HEK293 (cell line): ENCODE results near the gene RPS5.

Experiments
- BCL11B ChIP-seq: fragments of 450-650 bp; formaldehyde crosslinking; IDR thresholded peaks from 2 replicates; pipeline ENCODE4 v1.5.1; 2016; ENCODE audit warnings: low read depth, missing biosample characterization, missing genetic modification characterization
- GLI2 ChIP-seq: fragments of 450-650 bp; formaldehyde crosslinking; IDR thresholded peaks from 2 replicates; pipeline ENCODE4; 2017; ENCODE audit warnings: missing biosample characterization, missing genetic modification characterization, low read depth, borderline replicate concordance
- GLIS2 ChIP-seq: fragments of 450-650 bp; formaldehyde crosslinking; IDR thresholded peaks from 2 replicates; pipeline ENCODE4 v1.5.1; 2016; ENCODE audit warnings: missing biosample characterization, missing genetic modification characterization
- KLF8 ChIP-seq: fragments of 450-650 bp; formaldehyde crosslinking; IDR thresholded peaks from 2 replicates; pipeline ENCODE4 v1.5.1; 2016; ENCODE audit warnings: missing biosample characterization, missing genetic modification characterization
- WT1 ChIP-seq: fragments of 450-650 bp; formaldehyde crosslinking; IDR thresholded peaks from 2 replicates; pipeline ENCODE4 v1.5.1; 2016; ENCODE audit warnings: missing biosample characterization, missing genetic modification characterization
- ZBTB20 ChIP-seq: fragments of 450-650 bp; formaldehyde crosslinking; IDR thresholded peaks from 2 replicates; pipeline ENCODE4 v1.5.1; 2016; ENCODE audit warnings: missing biosample characterization, missing genetic modification characterization
- ZBTB7A ChIP-seq: fragments of 450-650 bp; formaldehyde crosslinking; IDR thresholded peaks from 2 replicates; pipeline ENCODE4 v1.5.1; 2016; ENCODE audit warnings: low read depth, missing biosample characterization, missing genetic modification characterization
- ZEB2 ChIP-seq: fragments of 450-650 bp; formaldehyde crosslinking; IDR thresholded peaks from 2 replicates; pipeline ENCODE4 v1.5.1; 2016; ENCODE audit warnings: missing biosample characterization, missing genetic modification characterization
- ZFP37 ChIP-seq: fragments of 450-650 bp; formaldehyde crosslinking; IDR thresholded peaks from 2 replicates; pipeline ENCODE4 v1.5.1; 2016; ENCODE audit warnings: missing biosample characterization, missing genetic modification characterization
- ZNF169 ChIP-seq: fragments of 450-650 bp; formaldehyde crosslinking; IDR thresholded peaks from 2 replicates; pipeline ENCODE4 v1.5.1; 2016; ENCODE audit warnings: missing biosample characterization, missing genetic modification characterization
- ZNF2 ChIP-seq: fragments of 450-650 bp; formaldehyde crosslinking; IDR thresholded peaks from 2 replicates; pipeline ENCODE4 v1.5.1; 2016; ENCODE audit warnings: missing biosample characterization, missing genetic modification characterization
- ZNF211 ChIP-seq: fragments of 450-650 bp; formaldehyde crosslinking; IDR thresholded peaks from 2 replicates; pipeline ENCODE4 v1.5.1; 2016; ENCODE audit warnings: low read depth, missing biosample characterization, missing genetic modification characterization
- ZNF223 ChIP-seq: fragments of 450-650 bp; formaldehyde crosslinking; IDR thresholded peaks from 2 replicates; pipeline ENCODE4 v1.5.1; 2016; ENCODE audit warnings: missing biosample characterization, missing genetic modification characterization
- ZNF248 ChIP-seq: fragments of 450-650 bp; formaldehyde crosslinking; IDR thresholded peaks from 2 replicates; pipeline ENCODE4 v1.5.1; 2017; ENCODE audit warnings: missing biosample characterization, missing genetic modification characterization
- ZNF324 ChIP-seq: fragments of 450-650 bp; formaldehyde crosslinking; IDR thresholded peaks from 2 replicates; pipeline ENCODE4 v1.5.1; 2016; ENCODE audit warnings: missing biosample characterization, missing genetic modification characterization
- ZNF341 ChIP-seq: fragments of 450-650 bp; formaldehyde crosslinking; IDR thresholded peaks from 2 replicates; pipeline ENCODE4; 2016; ENCODE audit warnings: low read depth, missing biosample characterization, missing genetic modification characterization
- ZNF350 ChIP-seq: fragments of 450-650 bp; formaldehyde crosslinking; IDR thresholded peaks from 2 replicates; pipeline ENCODE4 v1.5.0; 2017; ENCODE audit warnings: missing biosample characterization, mild to moderate bottlenecking, missing genetic modification characterization
- ZNF37A ChIP-seq: fragments of 450-650 bp; IDR thresholded peaks from 2 replicates; pipeline ENCODE4 v1.5.1; 2018; ENCODE audit warnings: missing biosample characterization, missing genetic modification characterization
- ZNF48 ChIP-seq: fragments of 450-650 bp; formaldehyde crosslinking; IDR thresholded peaks from 2 replicates; pipeline ENCODE4 v1.5.1; 2016; ENCODE audit warnings: missing biosample characterization, missing genetic modification characterization
- ZNF514 ChIP-seq: fragments of 450-650 bp; formaldehyde crosslinking; IDR thresholded peaks from 2 replicates; pipeline ENCODE4 v1.5.1; 2016; ENCODE audit warnings: missing biosample characterization, missing genetic modification characterization
- ZNF548 ChIP-seq: fragments of 450-650 bp; formaldehyde crosslinking; IDR thresholded peaks from 2 replicates; pipeline ENCODE4 v1.5.1; 2016; ENCODE audit warnings: missing biosample characterization, missing genetic modification characterization
- ZNF571 ChIP-seq: fragments of 450-650 bp; formaldehyde crosslinking; IDR thresholded peaks from 2 replicates; pipeline ENCODE4 v1.5.0; 2017; ENCODE audit warnings: missing biosample characterization, missing genetic modification characterization
- ZNF585B ChIP-seq: fragments of 450-650 bp; formaldehyde crosslinking; IDR thresholded peaks from 2 replicates; pipeline ENCODE4 v1.5.1; 2016; ENCODE audit warnings: missing biosample characterization, missing genetic modification characterization
- ZNF600 ChIP-seq: fragments of 450-650 bp; formaldehyde crosslinking; IDR thresholded peaks from 2 replicates; pipeline ENCODE4 v1.5.1; 2016; ENCODE audit warnings: missing biosample characterization, missing genetic modification characterization
- ZNF621 ChIP-seq: fragments of 450-650 bp; formaldehyde crosslinking; IDR thresholded peaks from 2 replicates; pipeline ENCODE4 v1.5.1; 2017; ENCODE audit warnings: missing biosample characterization, missing genetic modification characterization
- ZNF623 ChIP-seq: fragments of 450-650 bp; formaldehyde crosslinking; IDR thresholded peaks from 2 replicates; pipeline ENCODE4 v1.5.1; 2016; ENCODE audit warnings: missing biosample characterization, missing genetic modification characterization
- ZNF658 ChIP-seq: fragments of 450-650 bp; formaldehyde crosslinking; IDR thresholded peaks from 2 replicates; pipeline ENCODE4; 2016; ENCODE audit warnings: missing biosample characterization, missing genetic modification characterization
- ZNF677 ChIP-seq: fragments of 450-650 bp; IDR thresholded peaks from 2 replicates; pipeline ENCODE4 v1.5.0; 2018; ENCODE audit warnings: missing biosample characterization, mild to moderate bottlenecking, missing genetic modification characterization, moderate library complexity
- ZNF707 ChIP-seq: fragments of 450-650 bp; formaldehyde crosslinking; IDR thresholded peaks from 2 replicates; pipeline ENCODE4 v1.5.1; 2016; ENCODE audit warnings: missing biosample characterization, missing genetic modification characterization
- ZNF776 ChIP-seq: fragments of 450-650 bp; formaldehyde crosslinking; IDR thresholded peaks from 2 replicates; pipeline ENCODE4 v1.5.0; 2017; ENCODE audit warnings: missing biosample characterization, missing genetic modification characterization, borderline replicate concordance
- ZNF777 ChIP-seq: fragments of 450-650 bp; formaldehyde crosslinking; IDR thresholded peaks from 2 replicates; pipeline ENCODE4 v1.5.1; 2017; ENCODE audit warnings: missing biosample characterization, missing genetic modification characterization, borderline replicate concordance
- TF ChIP-seq, protein P1 (sequence below): fragments of 450-650 bp; IDR thresholded peaks from 2 replicates; pipeline ENCODE4 v1.5.1; 2018; ENCODE audit warnings: missing biosample characterization, missing genetic modification characterization
- TF ChIP-seq, protein P2 (sequence below): sonication (generic); formaldehyde crosslinking; IDR thresholded peaks from 2 replicates; pipeline ENCODE4 v1.8.1; 2022; ENCODE audit warnings: mild to moderate bottlenecking, moderate library complexity, missing genetic modification reagents
- TF ChIP-seq, protein P3 (sequence below): fragments of 450-650 bp; formaldehyde crosslinking; IDR thresholded peaks from 2 replicates; pipeline ENCODE4 v1.5.1; 2016; ENCODE audit warnings: missing biosample characterization, missing genetic modification characterization
- TF ChIP-seq, protein P4 (sequence below): fragments of 450-650 bp; formaldehyde crosslinking; optimal IDR thresholded peaks from 2 replicates; pipeline ENCODE3; 2016; ENCODE audit warnings: missing biosample characterization, mild to moderate bottlenecking, missing genetic modification characterization
- TF ChIP-seq, protein P5 (sequence below): fragments of 450-650 bp; formaldehyde crosslinking; IDR thresholded peaks from 2 replicates; pipeline ENCODE4 v1.5.1; 2016; ENCODE audit warnings: missing biosample characterization, missing genetic modification characterization

RPS5 gene

DNA sequence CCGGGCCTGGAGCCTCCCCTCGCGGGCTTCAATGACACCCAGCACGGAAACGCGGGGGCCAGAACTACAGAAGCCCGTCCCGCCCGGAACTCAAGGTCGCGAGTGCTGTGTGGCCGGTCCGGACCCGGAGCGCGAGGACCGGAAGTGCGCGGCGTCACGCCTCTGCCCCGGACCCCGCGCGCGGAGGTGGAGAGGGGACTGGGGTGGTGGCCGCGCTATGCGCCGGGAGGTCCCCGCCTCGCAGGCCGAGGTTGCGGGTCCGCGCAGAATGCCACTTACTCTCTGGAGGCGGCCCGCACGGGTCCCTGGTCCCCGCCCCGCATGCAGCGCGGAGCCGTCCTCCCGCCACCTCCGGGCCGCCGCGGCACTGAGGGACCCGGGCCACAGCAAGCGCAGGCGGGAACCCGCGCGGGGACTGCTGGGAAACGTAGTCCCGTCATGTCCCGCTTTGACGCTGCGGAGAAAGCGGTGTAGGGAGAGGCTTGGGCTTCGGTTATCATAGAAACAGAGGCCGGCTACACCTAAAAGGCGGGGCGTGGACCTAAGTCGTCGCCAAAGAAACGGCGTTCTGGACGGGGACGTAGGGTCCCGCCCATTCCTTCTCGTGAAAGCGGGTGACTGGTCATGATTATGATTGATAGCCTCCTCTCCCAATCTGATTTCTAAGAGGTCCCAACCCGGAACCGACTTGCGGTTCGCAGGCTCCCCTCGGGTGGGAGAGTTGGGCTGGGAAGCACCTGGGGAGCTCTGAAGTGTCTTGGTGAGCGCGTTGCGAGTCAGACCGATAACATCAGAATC lies 6.2 kb upstream of the RPS5 start, which contains the start of gene ZNF837 (continued):
- TF ChIP-seq, protein P1, sequence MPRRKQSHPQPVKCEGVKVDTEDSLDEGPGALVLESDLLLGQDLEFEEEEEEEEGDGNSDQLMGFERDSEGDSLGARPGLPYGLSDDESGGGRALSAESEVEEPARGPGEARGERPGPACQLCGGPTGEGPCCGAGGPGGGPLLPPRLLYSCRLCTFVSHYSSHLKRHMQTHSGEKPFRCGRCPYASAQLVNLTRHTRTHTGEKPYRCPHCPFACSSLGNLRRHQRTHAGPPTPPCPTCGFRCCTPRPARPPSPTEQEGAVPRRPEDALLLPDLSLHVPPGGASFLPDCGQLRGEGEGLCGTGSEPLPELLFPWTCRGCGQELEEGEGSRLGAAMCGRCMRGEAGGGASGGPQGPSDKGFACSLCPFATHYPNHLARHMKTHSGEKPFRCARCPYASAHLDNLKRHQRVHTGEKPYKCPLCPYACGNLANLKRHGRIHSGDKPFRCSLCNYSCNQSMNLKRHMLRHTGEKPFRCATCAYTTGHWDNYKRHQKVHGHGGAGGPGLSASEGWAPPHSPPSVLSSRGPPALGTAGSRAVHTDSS (tag by site-specific recombination) = peak; percentile 55; the same call in 1 of the 2 replicates
- peak; percentile 46 for TF ChIP-seq ZNF623 (tag by site-specific recombination)
- no peak for TF ChIP-seq ZNF248 (tag by site-specific recombination)
- TF ChIP-seq ZBTB20 (tag by site-specific recombination) = peak; percentile 100
- TF ChIP-seq BCL11B (tag by site-specific recombination) = no peak; the same call in 1 of the 2 replicates
- no peak for TF ChIP-seq ZNF707 (tag by site-specific recombination)
- TF ChIP-seq ZNF621 (tag by site-specific recombination) = no peak
- no peak for TF ChIP-seq ZNF571 (tag by site-specific recombination)
- TF ChIP-seq ZFP37 (tag by site-specific recombination) = peak; percentile 95
- TF ChIP-seq ZNF600 (tag by site-specific recombination) = peak; percentile 80
- peak; percentile 97 for TF ChIP-seq KLF8 (tag by site-specific recombination)
- TF ChIP-seq ZNF37A (tag by site-specific recombination) = no peak
- no peak for TF ChIP-seq ZNF585B (tag by site-specific recombination)
- TF ChIP-seq, protein P2, sequence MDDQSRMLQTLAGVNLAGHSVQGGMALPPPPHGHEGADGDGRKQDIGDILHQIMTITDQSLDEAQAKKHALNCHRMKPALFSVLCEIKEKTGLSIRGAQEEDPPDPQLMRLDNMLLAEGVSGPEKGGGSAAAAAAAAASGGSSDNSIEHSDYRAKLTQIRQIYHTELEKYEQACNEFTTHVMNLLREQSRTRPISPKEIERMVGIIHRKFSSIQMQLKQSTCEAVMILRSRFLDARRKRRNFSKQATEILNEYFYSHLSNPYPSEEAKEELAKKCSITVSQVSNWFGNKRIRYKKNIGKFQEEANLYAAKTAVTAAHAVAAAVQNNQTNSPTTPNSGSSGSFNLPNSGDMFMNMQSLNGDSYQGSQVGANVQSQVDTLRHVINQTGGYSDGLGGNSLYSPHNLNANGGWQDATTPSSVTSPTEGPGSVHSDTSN = peak; percentile 97
- peak; percentile 87; the same call in 1 of the 2 replicates for TF ChIP-seq ZEB2
- TF ChIP-seq ZNF677 (tag by site-specific recombination) = 0 out of 2 replicates have a peak, but pooled peaks have one; percentile 40
- TF ChIP-seq ZNF514 = no peak
- TF ChIP-seq ZNF776 (tag by site-specific recombination) = no peak
- TF ChIP-seq ZNF658 = no peak; the same call in 1 of the 2 replicates
- TF ChIP-seq ZNF48 (tag by site-specific recombination) = no peak
- TF ChIP-seq ZNF2 (tag by site-specific recombination) = peak; percentile 89
- TF ChIP-seq ZNF548 = no peak
- peak; percentile 31; the same call in 1 of the 2 replicates for TF ChIP-seq ZNF350
- TF ChIP-seq WT1 = peak; percentile 11; the same call in 1 of the 2 replicates
- TF ChIP-seq GLIS2 (tag by site-specific recombination) = peak; percentile 68
- no peak for TF ChIP-seq GLI2
- TF ChIP-seq ZNF169 (tag by site-specific recombination) = peak; percentile 81
- peak; percentile 83; the same call in 1 of the 2 replicates for TF ChIP-seq ZNF777
- peak; percentile 85; the same call in 1 of the 2 replicates for TF ChIP-seq ZBTB7A (tag by site-specific recombination)
- TF ChIP-seq, protein P3, sequence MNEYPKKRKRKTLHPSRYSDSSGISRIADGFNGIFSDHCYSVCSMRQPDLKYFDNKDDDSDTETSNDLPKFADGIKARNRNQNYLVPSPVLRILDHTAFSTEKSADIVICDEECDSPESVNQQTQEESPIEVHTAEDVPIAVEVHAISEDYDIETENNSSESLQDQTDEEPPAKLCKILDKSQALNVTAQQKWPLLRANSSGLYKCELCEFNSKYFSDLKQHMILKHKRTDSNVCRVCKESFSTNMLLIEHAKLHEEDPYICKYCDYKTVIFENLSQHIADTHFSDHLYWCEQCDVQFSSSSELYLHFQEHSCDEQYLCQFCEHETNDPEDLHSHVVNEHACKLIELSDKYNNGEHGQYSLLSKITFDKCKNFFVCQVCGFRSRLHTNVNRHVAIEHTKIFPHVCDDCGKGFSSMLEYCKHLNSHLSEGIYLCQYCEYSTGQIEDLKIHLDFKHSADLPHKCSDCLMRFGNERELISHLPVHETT (tag by site-specific recombination) = peak; percentile 70; the same call in 1 of the 2 replicates
- 0 out of 2 replicates have a peak, but pooled peaks have one; percentile 11 for TF ChIP-seq ZNF223 (tag by site-specific recombination)
- TF ChIP-seq ZNF211 (tag by site-specific recombination) = no peak
- TF ChIP-seq, protein P4, sequence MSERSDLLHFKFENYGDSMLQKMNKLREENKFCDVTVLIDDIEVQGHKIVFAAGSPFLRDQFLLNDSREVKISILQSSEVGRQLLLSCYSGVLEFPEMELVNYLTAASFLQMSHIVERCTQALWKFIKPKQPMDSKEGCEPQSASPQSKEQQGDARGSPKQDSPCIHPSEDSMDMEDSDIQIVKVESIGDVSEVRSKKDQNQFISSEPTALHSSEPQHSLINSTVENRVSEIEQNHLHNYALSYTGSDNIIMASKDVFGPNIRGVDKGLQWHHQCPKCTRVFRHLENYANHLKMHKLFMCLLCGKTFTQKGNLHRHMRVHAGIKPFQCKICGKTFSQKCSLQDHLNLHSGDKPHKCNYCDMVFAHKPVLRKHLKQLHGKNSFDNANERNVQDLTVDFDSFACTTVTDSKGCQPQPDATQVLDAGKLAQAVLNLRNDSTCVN (tag by site-specific recombination) = peak; percentile 97
- no peak for TF ChIP-seq ZNF341 (tag by site-specific recombination)
- TF ChIP-seq ZNF324 (tag by site-specific recombination) = peak; percentile 79
- TF ChIP-seq, protein P5, sequence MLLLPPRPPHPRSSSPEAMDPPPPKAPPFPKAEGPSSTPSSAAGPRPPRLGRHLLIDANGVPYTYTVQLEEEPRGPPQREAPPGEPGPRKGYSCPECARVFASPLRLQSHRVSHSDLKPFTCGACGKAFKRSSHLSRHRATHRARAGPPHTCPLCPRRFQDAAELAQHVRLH (tag by site-specific recombination) = peak; percentile 96
